Activated CD4-positive, CD25-positive, alpha-beta regulatory T cell (primary cell): ENCODE data around the gene KDELR3.

Experiments used
- DNase-seq, 4 experiments: peaks; one replicate each; lab custom pipeline; 2025; lab: John Stamatoyannopoulos, UW

Gene KDELR3

DNA sequence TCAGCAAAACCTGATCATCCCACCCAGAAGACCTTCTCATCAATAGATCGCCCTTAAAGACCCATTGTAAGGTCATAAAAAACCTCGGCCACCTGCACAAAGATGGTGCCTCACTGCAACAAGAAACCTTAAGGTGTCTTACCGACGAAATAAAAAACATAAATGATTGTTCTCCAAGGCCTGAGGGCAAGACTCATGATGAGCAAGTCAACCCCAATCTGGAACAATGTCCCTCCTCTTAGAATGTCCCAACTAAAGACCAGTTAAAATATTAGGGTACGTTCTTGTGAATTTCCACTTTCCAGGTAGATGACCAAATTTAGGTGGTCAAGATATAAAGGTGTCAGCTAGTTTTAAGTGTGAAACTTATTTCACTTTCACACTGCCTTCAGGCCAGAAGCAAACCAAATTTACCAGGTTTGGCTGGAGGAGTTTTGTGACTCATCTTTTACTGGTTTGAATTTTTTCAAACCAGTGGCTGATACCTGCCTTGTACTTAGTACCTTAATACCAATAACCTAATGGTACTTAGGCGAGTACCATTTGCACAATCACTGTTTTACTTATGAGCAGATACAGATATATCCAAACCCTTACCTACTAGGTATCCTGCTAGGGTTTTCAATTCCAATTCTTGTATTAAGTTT is 14.9 kb downstream of the KDELR3 start:
- no peak for DNase-seq

DNA sequence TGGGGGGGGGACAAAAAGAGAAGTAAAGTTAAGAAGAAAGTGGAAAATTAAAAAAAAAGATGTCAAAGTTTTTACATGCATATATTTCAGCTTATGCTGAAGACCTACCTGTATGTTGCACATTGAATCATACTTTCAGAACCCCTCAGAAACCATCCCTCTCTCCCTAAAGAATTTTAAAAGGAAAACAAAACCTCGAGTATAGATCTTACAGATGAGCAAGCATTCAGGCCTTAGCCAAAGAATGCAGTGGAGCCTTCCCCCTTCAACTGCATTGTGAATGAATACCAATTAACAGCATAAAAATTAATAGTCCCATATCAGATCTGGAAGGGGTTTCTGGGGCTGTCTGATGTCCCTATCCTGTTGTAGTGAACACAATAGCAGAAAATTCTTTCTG is 16.3 kb downstream of the KDELR3 start:
- DNase-seq: no peak

DNA sequence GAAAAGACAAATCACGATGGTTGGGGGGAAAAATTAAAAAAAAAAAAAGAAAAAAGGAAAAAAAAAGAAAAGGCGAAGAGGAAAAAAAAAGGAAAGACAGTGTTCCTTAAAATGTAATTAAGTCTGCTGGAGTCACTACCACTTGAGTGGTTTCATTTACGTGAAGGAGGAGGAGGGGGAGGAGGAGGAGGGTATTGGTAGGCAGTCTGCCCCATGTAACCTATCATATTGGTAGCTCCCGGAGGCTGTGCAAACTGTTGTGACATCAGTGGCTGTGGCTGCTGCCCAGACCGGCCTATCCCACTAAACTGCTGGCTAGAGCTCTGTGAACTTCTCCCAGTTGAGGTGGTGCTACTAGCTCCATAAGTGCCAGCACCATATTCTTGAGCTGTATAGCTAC is 17.9 kb downstream of the KDELR3 start:
- DNase-seq: no peak

DNA sequence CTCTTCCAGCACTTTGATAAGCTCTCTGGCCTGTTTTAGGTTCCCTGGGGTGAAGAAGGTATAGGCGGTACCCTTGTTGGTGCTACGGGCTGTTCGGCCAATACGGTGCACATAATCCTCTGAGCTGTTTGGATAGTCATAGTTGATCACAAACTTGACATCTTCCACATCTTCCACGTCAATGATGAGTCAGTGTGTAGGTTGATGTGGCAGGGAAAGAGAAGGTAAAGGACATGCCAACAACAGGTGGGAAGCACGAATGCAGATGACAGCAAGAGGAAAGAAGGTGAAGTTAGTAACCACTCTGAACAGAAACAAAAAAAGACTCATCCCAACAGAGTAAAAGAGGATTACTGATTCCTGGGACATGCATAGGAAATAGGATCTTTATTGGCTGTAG is 20.1 kb downstream of the KDELR3 start:
- no peak for DNase-seq

DNA sequence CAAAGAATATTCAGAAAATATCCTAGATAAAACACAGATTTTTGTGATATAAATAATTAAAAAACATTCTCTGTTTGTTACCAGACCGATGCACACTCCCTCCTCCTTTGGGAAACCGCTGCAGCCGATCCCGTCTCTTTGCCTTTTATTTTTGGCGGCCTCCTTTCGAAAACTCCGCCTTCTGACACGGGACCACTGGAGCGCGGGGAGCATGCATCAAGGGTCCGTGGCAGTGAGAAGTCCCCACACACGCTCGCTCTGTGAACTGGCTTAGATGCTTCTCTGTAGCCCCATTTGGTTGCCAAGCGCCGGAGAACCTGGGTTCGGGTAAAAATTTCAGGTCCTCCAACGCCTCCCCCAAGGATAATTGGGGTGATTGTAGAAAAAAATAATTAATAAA is 21.2 kb downstream of the KDELR3 start:
- DNase-seq: no peak

DNA sequence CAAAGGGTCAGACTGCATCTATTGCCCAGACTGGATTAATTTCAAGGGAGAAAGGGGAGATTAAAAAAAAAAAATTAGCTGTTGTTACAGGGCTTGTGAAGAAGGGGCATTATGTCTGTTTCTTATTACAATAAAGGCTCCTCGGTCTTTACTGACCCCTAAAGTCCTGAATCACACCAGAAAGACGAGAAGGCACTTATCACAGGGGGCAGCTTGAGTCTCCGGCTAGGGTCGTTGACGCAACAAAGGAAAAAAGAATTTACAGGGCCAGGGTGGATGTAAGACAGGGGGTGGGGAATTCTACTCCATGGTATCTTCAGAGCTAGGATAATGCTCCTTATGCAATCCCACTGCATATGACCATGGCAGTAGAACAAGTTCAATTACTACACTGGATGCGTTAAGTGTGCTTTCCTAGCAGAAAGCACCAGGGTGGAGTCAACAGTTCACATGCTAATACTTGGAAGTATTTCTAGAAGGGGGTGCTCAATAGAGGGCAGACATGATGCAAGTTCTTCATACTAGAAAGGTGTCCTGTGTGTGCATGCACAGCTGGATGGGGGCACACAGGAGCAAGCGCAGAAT is 21.8 kb downstream of the KDELR3 start:
- DNase-seq: no peak

DNA sequence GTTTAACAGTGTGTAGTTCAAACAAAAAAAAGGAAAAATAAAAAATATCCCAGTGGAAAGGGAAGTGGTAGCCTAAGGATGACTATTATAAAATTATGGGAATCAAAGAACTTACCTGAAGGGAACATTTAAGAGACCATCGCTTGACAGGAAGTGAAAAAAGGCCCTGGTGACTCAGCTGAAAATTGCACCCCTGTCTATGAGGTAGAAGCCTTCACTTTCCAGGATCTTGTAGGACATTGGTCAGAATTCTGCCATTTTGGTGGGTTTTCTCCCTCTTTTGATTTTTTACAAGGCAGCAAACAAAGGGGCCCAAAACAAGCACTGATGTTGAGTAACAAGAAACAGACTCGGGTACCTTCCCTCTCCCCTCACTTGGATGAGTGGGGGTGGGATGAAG is 22.6 kb downstream of the KDELR3 start:
- DNase-seq: no peak

DNA sequence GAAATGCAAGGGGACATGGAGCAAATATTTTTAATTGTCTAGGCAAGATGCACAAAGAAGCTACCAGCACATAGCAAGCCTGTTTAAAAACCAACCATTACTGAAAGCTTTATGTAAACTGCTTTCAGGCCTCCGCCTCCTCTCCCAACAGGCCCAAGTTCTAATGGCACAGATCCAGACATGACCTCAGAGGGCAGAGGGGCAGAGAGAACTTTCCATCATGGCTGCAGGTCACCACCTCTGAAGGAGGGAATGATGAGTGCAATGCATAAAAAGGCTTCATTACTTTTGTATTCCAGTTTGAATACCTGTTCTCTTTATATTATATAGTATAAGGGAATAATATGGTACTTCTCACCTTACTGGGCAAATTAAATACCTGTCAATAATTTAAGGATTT is 23.0 kb downstream of the KDELR3 start:
- DNase-seq: no peak

DNA sequence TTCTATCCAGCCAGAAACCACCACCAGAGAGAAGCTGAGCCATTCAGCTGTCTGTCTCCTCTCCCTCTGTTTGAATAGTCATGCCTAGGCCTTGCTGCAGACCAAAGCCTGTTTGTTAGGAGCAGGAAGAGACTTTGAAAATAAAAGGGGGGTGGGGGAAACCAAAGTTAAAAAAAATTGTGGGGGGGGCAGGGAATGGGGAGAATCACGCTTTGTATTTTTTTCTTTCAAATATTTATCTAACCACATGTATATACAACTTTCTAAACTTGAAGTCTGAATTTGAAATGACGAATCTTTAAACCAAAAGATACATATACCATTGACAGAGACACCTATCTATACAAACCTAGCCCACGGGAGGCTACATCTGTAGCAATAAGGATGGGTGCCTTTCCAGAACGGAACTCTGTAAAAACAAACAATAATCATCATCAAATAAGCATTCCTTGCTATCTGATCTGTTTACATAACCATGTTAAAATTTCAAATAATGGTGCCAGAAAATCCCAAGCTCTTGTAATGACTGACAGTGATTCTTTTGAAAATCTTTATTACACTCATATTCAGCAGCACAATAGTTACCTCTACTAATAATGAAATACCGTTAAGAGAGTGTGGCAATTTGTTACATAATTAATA is 23.9 kb downstream of the KDELR3 start:
- DNase-seq: no peak

DNA sequence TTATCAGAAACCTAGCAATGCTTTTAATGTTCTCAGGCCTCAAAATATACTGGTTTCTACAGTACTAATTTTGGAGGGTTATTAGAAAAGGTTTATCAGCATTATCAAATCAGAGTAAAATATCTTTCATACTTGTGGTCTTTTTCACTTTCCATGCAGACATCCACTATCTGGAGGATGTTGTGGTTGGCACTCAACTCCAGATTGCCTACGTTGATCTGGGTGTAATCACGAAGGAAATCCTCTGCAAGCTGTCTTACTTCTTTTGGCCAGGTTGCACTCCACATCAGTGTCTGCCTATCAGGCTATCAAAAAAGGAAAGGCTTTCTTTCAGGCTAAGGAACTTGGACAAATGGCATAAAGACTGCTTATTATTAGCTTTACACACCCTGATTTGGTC is 26.6 kb downstream of the KDELR3 start:
- DNase-seq: no peak

DNA sequence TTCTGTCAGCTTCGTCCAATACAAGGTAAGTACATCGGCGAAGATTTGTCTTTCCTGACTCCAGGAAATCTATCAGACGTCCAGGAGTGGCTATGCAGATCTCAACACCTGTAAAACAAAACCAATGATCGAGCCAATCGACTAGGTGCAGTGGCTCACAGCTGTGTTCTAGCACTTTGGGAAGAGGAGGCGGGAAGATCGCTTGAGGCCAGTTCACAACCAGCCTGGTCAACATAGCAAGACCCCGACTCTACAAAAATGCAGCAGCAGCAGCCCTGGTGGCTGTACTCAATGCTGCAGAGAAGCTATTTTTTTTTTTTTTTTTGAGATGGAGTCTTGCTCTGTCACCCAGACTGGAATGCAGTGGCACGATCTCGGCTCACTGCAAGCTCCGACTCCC is 27.0 kb downstream of the KDELR3 start:
- DNase-seq: no peak

DNA sequence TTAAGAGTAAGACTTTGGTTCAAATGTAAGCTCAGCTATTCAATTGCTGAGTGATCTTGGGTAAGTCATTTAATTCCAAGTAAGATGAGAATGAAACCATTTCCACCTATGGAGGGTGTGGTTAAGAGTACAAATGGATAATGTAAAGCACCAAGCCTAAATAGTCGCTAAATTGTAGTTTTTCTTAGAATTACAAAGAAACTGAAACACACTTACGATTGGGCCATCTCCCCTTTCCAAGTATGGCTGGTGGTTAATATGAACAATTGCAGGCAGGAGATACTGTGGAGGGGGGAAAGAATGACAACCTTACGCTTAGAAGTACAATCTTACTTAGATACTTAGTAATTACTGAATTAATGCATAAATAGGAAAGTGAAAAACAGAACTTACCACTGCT is 30.0 kb downstream of the KDELR3 start:
- DNase-seq: no peak

DNA sequence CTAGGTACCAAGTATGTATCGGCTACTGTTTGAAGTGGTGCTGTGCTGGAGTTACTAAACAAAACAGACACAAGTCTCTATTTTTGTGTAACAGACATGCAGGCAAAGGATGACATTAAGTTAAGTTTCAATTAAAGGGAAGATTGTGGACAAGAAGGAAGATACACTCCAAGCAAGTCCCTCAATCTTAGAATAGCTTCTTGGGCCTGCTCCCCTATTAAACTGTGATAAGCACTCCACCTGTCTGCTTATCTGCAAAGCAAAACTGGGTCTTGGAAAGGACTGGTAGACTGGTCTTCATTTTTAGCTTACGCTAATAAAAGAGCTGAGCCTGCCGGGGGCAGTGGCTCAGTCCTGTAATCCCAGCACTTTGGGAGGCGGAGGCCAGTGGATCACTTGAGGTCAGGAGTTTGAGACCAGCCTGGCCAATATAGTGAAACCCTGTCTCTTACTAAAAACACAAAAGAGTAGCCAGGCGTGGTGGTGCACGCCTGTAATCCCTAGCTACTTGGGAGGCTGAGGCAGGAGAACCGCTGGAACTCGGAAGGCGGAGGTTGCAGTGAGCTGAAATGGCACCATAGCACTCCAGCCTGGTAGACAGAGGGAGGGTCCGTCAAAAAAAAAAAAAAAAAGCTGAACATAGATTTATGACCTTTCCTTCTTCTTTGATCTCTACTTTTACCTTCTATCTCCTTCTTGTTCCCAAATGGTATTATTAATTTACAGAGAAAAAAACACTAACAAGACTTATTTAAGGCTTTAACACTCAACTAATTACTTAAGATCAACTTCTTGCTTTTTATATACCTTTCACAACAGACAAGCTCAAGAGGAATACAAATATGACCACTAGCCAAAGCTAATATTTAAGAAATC is 34.1 kb downstream of the KDELR3 start:
- no peak for DNase-seq

DNA sequence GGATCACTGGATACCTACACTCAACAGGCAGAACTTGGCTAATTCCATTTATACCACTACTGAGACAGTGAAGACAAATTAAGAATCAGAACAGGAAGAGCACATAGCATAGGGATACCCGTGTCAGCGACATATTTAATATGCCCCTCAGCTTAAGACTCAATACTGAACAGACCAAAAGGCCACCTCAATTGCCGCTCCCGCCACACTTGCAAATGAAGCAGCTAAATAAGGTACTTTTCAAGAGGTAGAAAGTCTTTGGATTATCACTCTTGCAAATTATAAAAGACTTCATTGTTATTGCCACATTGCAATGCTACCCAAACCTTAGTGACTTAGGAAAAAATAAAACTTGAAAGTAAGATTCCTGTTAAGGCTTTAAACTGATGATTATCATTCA is 35.1 kb downstream of the KDELR3 start:
- no peak for DNase-seq

DNA sequence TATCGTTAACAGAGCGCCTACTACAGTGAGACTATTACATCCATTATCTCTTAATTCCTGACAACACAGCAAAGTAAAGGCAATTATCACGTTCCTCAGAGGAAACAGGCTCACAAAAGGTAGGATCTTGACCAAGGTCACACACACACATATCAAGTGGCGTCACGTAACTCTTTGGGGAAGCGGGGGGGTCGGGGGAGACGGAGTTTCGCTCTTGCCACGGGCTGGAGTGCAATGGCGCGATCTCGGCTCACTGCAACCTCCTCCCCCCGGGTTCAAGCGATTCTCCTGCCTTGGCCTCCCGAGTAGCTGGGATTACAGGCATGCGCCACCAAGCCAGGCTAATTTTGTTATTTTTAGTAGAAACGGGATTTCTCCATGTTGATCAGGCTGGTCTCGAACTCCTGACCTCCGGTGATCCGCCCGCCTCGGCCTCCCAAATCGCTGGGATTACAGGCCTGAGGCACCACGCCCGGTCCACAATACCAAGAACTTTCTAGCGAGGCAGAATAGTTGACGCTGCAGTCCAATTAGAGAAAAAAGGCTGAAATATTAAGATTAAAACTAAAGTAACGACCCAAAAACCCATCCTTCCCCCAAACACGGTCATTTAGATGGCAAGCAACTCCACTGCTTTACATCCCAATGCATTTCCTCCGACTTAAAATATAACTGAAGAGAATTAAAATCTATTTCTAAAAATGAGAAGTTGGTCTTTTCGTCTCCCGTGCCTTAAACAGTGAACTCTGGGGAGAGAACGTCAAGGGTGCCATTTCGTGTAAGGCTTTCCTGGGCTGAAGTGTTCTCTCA is 37.0 kb downstream of the KDELR3 start:
- DNase-seq: peak; percentile 4 to 34 (median 20)

DNA sequence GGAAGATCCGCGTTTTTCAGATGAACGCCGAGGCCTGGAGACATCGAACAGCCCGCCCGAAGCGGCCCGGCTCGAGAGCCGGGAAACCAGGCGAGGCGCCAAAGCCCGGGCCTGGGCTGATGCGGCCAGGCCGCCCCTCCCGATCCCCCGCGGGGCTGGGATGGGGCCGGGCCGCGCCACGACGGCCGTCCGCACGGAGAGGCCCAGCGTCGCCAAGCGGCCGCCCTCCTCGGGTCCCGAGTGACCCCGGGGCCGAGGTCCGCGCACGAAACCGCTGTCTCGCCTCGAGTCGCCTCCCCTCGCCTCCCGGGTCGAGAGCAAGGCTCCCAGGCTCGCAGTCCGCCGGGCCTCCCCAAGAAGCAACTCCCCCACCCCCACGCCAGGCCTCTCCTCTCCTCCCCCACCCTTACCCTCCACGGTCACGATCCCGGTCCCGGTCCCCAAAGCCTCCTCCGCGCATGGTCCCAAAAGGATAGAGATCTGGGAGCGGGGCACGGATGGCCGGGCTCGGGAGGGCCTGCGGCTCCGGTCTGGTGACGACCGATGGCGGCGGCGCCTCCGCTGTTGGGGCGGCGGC is 37.7 kb downstream of the KDELR3 start:
- peak; percentile 39 to 60 (median 51) for DNase-seq

DNA sequence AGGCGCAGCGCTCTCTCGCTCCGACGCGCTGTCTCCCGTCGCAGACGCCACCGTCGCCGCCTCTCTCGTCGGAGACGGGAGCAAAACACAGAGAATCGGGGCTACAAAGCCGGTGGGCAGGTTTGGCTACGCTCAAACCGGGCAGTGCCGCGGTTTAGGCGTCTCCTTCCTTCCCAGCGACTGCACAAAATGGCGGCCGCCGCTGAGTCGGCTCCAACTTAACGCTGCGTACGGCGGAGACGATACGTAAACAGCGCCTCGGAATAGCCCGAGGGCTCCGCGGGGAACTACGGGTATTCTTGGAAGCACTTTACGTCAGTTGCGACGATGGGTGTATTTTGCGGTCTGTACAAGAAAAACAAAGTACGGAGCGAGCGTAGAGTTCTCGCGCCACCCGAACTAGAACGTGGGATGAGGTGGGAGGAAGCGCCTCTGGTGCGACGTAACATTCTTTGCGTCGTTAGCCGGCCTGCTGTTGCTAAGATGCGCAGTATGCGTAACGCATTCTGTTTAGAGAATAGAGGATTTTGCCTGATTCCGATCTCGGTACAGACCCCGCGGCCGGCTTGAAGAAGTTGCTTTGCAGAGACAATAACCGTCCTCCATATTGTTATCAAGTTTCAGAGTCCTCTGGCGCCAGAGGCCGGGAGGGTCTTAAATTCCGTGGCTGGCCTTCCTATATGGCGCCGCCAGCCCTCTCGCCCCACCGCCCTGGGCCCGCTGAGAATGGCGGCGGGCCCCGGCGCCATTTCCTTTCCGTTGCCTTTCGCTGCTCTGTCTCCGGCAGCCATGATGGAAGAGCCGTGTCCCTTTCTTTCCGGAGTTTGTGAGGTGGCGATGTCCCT is 38.4 kb downstream of the KDELR3 start, which contains the start of gene DDX17:
Gene DDX17 (minus strand): TSS at position 194 of the 845 bp plus-strand sequence.
- DNase-seq: peak; percentile 80 to 95 (median 88)

DNA sequence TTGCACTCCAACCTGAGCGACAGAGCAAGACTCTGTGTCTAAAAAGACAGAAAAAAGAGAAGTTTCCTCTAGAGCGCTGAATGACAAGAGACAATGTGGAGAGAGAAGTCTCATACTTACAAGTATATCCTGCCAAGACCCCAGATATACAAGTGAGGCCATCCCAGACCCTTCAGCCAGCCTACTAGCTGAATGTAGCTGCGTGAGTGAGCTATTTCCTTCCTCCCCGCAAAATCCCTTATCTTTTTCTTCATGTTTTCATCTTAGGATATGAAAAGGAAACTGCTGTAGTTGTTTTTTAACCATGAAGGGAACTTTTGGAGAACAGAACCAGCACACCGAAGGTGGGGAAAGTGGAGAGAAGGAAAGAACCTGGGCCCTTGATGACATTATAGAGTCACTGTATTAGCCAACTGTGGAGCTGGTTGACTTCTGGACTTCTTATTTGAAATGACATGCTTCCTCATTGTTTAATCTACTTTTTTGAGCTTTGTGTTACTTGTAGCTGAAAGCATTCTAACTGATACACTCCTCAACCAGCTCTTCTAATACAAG is 42.6 kb downstream of the KDELR3 start:
- DNase-seq: no peak

DNA sequence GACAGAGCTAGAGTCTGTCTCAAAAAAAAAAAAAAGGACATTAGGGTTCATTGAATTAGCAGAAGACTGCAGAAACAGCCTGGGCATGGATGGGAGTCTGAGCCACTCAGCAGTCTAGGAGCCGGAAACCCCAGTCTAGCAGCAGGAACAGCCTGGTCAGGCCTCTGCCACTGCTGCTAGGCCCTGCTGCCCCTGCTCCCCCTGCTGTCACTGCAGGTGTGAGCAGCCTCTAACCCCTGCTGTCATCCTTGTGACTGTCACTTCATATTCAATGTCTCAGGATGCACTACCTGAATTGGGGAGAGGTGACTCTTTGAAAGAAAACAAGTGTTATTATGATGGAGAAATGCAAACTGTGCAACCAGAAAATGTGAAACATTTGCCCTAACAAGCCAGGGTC is 45.2 kb downstream of the KDELR3 start:
- peak in 2 of 4 experiments; percentile 14 to 19 for DNase-seq

DNA sequence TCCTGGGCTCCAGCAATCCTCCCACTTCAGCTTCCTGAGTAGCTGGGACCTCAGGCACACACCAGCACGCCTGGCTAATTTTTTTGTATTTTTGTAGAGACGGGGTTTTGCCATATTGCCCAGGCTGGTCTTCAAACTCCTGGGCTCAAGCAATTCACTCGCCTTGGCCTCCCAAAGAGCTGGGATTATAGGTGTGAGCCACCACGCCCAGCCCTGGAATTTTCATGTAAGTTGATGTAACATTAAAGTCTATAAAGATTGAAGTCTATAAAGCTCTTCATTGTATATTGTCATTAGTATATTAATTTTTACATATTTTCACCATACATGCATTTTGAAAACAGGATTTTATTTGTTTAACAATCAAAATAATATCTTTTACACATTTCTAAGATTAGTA is 50.7 kb downstream of the KDELR3 start:
- DNase-seq: no peak
